HG02571 (cell line): ENCODE measurements around the gene MGLL.

Experiments used
- ATAC-seq: cut with Tn5 transposase; IDR thresholded peaks from one replicate; pipeline ENCODE4 v1.9.1; 2021; ENCODE audit warnings: mild to moderate bottlenecking, moderate library complexity; ENCODE audit not compliant: unreplicated experiment

Gene MGLL

GRCh38 chr3:127776347-127776746, 46.0 kb downstream of the MGLL start:
- ATAC-seq: no peak

GRCh38 chr3:127775398-127776109, 46.8 kb downstream of the MGLL start:
- ATAC-seq: no peak

- ATAC-seq: no peak
Observed at GRCh38 chr3:127774647-127775046, 47.7 kb downstream of the MGLL start.

- ATAC-seq: no peak
Observed at GRCh38 chr3:127773752-127774395, 48.4 kb downstream of the MGLL start.

- no peak for ATAC-seq
Observed at GRCh38 chr3:127772827-127773751, 49.2 kb downstream of the MGLL start.

GRCh38 chr3:127772273-127772672, 50.0 kb downstream of the MGLL start:
- ATAC-seq: no peak

- no peak for ATAC-seq
Observed at GRCh38 chr3:127771746-127772145, 50.6 kb downstream of the MGLL start.

GRCh38 chr3:127770671-127771355, 51.5 kb downstream of the MGLL start:
- no peak for ATAC-seq

- no peak for ATAC-seq
Observed at GRCh38 chr3:127769284-127770081, 52.8 kb downstream of the MGLL start.

- ATAC-seq: no peak
Observed at GRCh38 chr3:127768346-127769008, 53.8 kb downstream of the MGLL start.

- ATAC-seq: no peak
Observed at GRCh38 chr3:127767126-127767525, 55.2 kb downstream of the MGLL start.

- no peak for ATAC-seq
Observed at GRCh38 chr3:127765735-127766134, 56.6 kb downstream of the MGLL start.

GRCh38 chr3:127764841-127765362, 57.4 kb downstream of the MGLL start:
- ATAC-seq: no peak

- no peak for ATAC-seq
Observed at GRCh38 chr3:127764301-127764700, 58.0 kb downstream of the MGLL start.

- ATAC-seq: no peak
Observed at GRCh38 chr3:127763816-127764215, 58.5 kb downstream of the MGLL start.

- ATAC-seq: no peak
Observed at GRCh38 chr3:127763337-127763736, 59.0 kb downstream of the MGLL start.

GRCh38 chr3:127762787-127763105, 59.6 kb downstream of the MGLL start:
- ATAC-seq: no peak

- ATAC-seq: peak; percentile 70
Observed at GRCh38 chr3:127762077-127762786, 60.1 kb downstream of the MGLL start.

GRCh38 chr3:127761441-127761801, 60.9 kb downstream of the MGLL start:
- ATAC-seq: no peak
